CD14-positive monocyte (primary cell): ENCODE results near the gene IRX1. TPM values are rescaled to one million over a fixed set of nuclear protein-coding genes. Genes with fewer than 3 reads are reported as not detected.

Experiments used
- DNase-seq, 3 donors: peaks; one replicate each; pipeline ENCODE4 v3.0.0-alpha.2; 2011 to 2022
- H2AFZ ChIP-seq: 2 replicates; pipeline ENCODE4 v1.6.0; 2012; ENCODE audit warnings: mild to moderate bottlenecking, low read depth, low read length, inconsistent platforms; ENCODE audit not compliant: insufficient read depth, poor library complexity, severe bottlenecking
- H3K27ac ChIP-seq, 2 donors: 1 replicate in 1 of 2; 2 replicates in 1 of 2; pipeline ENCODE4 v1.5.1; 2012 to 2013; ENCODE audit warnings: low read length in 2 of 2, control low read depth in 1 of 2, inconsistent platforms in 1 of 2, low read depth in 1 of 2, mild to moderate bottlenecking in 1 of 2
- H3K27me3 ChIP-seq, 2 donors: one replicate each; pipeline versions ENCODE4 v1.6.0 to v1.6.1; 2011 to 2013; ENCODE audit warnings: low read length in 2 of 2; ENCODE audit not compliant: control insufficient read depth in 2 of 2, insufficient read depth in 2 of 2
- H3K36me3 ChIP-seq, 2 donors: replicated peaks in 1 of 2; 1 replicate in 1 of 2; 2 replicates in 1 of 2; pipeline versions ENCODE4 v1.5.1 to v1.6.1; 2012 to 2013; ENCODE audit warnings: low read length in 2 of 2, control low read depth in 1 of 2, inconsistent platforms in 1 of 2, mild to moderate bottlenecking in 1 of 2; ENCODE audit not compliant: insufficient read depth in 2 of 2, control insufficient read depth in 1 of 2
- H3K4me1 ChIP-seq, 2 donors: 1 replicate in 1 of 2; 2 replicates in 1 of 2; pipeline versions ENCODE4 v1.5.1 to v1.6.1; 2012 to 2013; ENCODE audit warnings: low read length in 2 of 2, control low read depth in 1 of 2, inconsistent platforms in 1 of 2, mild to moderate bottlenecking in 1 of 2, moderate library complexity in 1 of 2; ENCODE audit not compliant: insufficient read depth in 2 of 2, control insufficient read depth in 1 of 2
- H3K4me2 ChIP-seq: replicated peaks from 2 replicates; pipeline ENCODE3; 2012; ENCODE audit warnings: low read length, moderate library complexity, mild to moderate bottlenecking; ENCODE audit not compliant: poor library complexity, severe bottlenecking; ENCODE audit errors: extremely low read depth
- H3K4me3 ChIP-seq, 3 experiments: fragments of 200-600 bp in 1 of 3; sonication (generic) in 1 of 3; replicated peaks in 1 of 3; 1 replicate in 2 of 3; 2 replicates in 1 of 3; pipeline ENCODE4 v1.5.1; 2011 to 2013; ENCODE audit warnings: low read length in 3 of 3, mild to moderate bottlenecking in 3 of 3, control low read depth in 2 of 3, low read depth in 2 of 3, inconsistent platforms in 1 of 3, moderate library complexity in 1 of 3
- H3K79me2 ChIP-seq: 2 replicates; pipeline ENCODE4 v1.6.0; 2012; ENCODE audit warnings: mild to moderate bottlenecking, control low read depth, inconsistent platforms, low read length, moderate library complexity; ENCODE audit not compliant: insufficient read depth
- H3K9ac ChIP-seq: 2 replicates; pipeline ENCODE4 v1.6.0; 2017; ENCODE audit warnings: low read length, mild to moderate bottlenecking; ENCODE audit not compliant: insufficient read depth, poor library complexity, severe bottlenecking
- H3K9me3 ChIP-seq, 2 donors: replicated peaks in 1 of 2; 1 replicate in 1 of 2; 2 replicates in 1 of 2; pipeline versions ENCODE4 v1.5.1 to v1.6.1; 2012 to 2013; ENCODE audit warnings: low read length in 2 of 2, control low read depth in 1 of 2; ENCODE audit not compliant: control insufficient read depth in 1 of 2, insufficient read depth in 1 of 2
- H4K20me1 ChIP-seq: 2 replicates; pipeline ENCODE4 v1.6.0; 2012; ENCODE audit warnings: mild to moderate bottlenecking, low read length, control low read depth, moderate library complexity; ENCODE audit not compliant: insufficient read depth
- H3K27ac Mint-ChIP-seq, 7 donors: one replicate each; pipeline ENCODE4 v1.8.0; 2020; ENCODE audit warnings: mild to moderate bottlenecking in 7 of 7, mixed read lengths in 7 of 7, moderate library complexity in 6 of 7, inconsistent platforms in 2 of 7
- H3K27me3 Mint-ChIP-seq, 3 donors: one replicate each; pipeline ENCODE4 v1.8.0; 2021 to 2022; ENCODE audit warnings: low read depth in 3 of 3, mild to moderate bottlenecking in 3 of 3, mixed read lengths in 3 of 3, moderate library complexity in 3 of 3, inconsistent platforms in 1 of 3
- H3K36me3 Mint-ChIP-seq, 2 donors: one replicate each; pipeline ENCODE4 v1.8.0; 2020; ENCODE audit warnings: mixed read lengths in 2 of 2, inconsistent platforms in 1 of 2, mild to moderate bottlenecking in 1 of 2
- H3K4me1 Mint-ChIP-seq: one replicate; pipeline ENCODE4 v1.8.0; 2020; ENCODE audit warnings: mild to moderate bottlenecking, mixed read lengths
- H3K4me3 Mint-ChIP-seq, 2 donors: one replicate each; pipeline ENCODE4 v1.8.0; 2020; ENCODE audit warnings: mild to moderate bottlenecking in 2 of 2, mixed read lengths in 2 of 2, moderate library complexity in 1 of 2
- H3K9me3 Mint-ChIP-seq, 7 donors: one replicate each; pipeline ENCODE4 v1.8.0; 2020 to 2022; ENCODE audit warnings: mixed read lengths in 7 of 7, mild to moderate bottlenecking in 6 of 7, moderate library complexity in 6 of 7, inconsistent platforms in 2 of 7
- WGBS: methylation state at CpG from one replicate; pipeline ENCODE4 v1.1.5; 2013; ENCODE audit warnings: missing lambda C conversion rate; ENCODE audit not compliant: insufficient coverage; 5-methylcytosine and 5-hydroxymethylcytosine counted together
- intact Hi-C, 2 donors: fragments of 100-400 bp; cut with micrococcal nuclease; formaldehyde crosslinking; loops; one replicate each; pipeline versions ENCODE4 v1.15.0 to v1.15.1; 2023
- polyA plus RNA-seq, 3 donors: library from polyadenylated mRNA; depleted of rRNA in 1 of 3; unstranded in 2 of 3; stranded (reverse) in 1 of 3; fragments of 300-500 nt in 2 of 3; fragments of >200 nt in 1 of 3; fragmentation: Illumina TruSeq in 2 of 3; gene quantifications; 1 replicate in 2 of 3; 2 replicates in 1 of 3; pipeline ENCODE4 v1.2.3, GENCODE V29; 2012 to 2021
- TF ChIP-seq, protein P1 (sequence below): fragments of 200-600 bp; IDR thresholded peaks from one replicate; pipeline ENCODE4 v1.8.0; 2022; ENCODE audit warnings: antibody characterized with exemption, mild to moderate bottlenecking

Gene IRX1
- polyA plus RNA-seq, 3 donors, result not detected

DNA sequence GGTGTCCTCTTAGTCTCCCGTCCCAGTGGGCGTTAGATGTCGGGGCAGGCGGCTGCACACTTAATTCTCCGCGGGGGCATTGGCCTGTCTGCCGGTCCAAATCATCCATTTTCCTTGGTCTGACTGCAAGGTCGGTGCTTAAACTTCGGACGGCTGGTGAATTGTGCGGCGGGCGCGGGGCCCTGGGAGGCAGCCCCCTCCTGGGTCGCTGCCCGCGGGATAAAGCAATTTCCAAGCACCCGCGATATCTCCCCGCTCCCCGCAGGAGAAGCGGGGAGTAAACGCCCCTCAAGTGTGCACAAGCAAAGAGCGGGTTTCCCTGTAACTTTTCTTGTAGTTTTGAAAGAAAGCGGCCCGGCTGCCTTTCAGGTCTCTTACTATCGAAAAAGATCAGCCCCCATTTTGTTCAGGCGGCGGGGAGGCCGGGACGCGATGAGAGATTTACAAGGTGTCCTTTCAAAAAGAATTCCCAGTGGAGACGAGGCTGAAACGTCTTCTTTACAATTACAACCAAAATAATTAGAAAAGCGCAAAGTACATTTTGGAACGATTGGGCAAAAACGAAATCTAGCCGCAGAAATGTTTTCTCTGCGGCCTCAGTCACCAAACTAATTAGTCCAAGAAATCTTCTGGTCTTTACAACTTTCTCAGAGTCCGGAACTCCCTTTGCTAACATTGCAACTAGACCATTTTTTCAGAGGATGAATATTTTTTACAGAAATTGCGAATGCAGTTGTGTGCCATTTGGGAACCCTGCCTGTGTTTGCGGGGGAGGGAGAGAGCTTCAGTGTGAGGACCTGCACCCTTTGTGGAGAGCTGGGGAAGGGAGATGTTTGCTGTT lies 1.8 kb downstream of the IRX1 start:
- Mint-ChIP-seq H3K4me3 (peak overlapping the region in 1 of 2 donors; percentile 87), H3K36me3 (peaks cover 4 to 7% of the 10 kb centered on the region in 2 donors), H3K27ac (no peak overlapping the region), H3K4me1 (no peaks in the 10 kb centered on the region), H3K27me3 (peaks cover 84 to 95% (median 91%) of the 10 kb centered on the region in 3 donors), H3K9me3 (peaks cover 0 to 31% (median 8%) of the 10 kb centered on the region in 7 donors)
- Histone ChIP-seq H3K27ac (no peak overlapping the region), H3K4me3 (no peak overlapping the region), H3K4me1 (no peaks in the 10 kb centered on the region), H3K4me2 (no peak overlapping the region), H3K36me3 (no peaks in the 10 kb centered on the region), H2AFZ (no peak overlapping the region), H3K79me2 (no peaks in the 10 kb centered on the region), H4K20me1 (no peaks in the 10 kb centered on the region), H3K27me3 (peaks cover 67 to 91% of the 10 kb centered on the region in 2 donors), H3K9me3 (peaks cover 0 to 56% of the 10 kb centered on the region in 2 donors), H3K9ac (no peak overlapping the region)
- 11% methylated on average over 37 of the region's 42 CpGs for WGBS
- intact Hi-C loops, result no loop called here
- TF ChIP-seq, protein P1, sequence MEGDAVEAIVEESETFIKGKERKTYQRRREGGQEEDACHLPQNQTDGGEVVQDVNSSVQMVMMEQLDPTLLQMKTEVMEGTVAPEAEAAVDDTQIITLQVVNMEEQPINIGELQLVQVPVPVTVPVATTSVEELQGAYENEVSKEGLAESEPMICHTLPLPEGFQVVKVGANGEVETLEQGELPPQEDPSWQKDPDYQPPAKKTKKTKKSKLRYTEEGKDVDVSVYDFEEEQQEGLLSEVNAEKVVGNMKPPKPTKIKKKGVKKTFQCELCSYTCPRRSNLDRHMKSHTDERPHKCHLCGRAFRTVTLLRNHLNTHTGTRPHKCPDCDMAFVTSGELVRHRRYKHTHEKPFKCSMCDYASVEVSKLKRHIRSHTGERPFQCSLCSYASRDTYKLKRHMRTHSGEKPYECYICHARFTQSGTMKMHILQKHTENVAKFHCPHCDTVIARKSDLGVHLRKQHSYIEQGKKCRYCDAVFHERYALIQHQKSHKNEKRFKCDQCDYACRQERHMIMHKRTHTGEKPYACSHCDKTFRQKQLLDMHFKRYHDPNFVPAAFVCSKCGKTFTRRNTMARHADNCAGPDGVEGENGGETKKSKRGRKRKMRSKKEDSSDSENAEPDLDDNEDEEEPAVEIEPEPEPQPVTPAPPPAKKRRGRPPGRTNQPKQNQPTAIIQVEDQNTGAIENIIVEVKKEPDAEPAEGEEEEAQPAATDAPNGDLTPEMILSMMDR, result no peak
- DNase-seq, result no peak

DNA sequence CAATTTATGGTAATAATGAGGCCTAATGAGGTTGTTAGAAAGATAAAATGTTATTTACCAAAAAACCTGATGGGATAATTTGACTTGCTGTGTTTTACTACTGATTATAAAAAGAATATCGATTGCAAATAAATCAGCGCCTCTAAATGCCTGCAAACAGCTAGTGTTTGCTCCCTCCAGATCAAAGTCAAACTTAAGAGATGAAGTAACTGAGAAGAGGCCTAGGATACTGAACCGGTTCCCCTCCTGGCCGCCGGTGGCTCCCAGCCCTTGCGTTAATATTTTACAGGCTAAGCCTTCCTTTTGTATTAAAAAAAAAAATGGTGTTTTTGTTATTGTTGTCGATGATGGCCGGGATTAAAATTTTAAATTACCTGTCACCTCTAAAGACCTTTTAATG lies 2.6 kb downstream of the IRX1 start:
- Histone ChIP-seq H2AFZ (no peak overlapping the region), H4K20me1 (no peaks in the 10 kb centered on the region), H3K9ac (no peak overlapping the region), H3K4me2 (no peak overlapping the region), H3K9me3 (peaks cover 0 to 49% of the 10 kb centered on the region in 2 donors), H3K36me3 (no peaks in the 10 kb centered on the region), H3K4me1 (no peaks in the 10 kb centered on the region), H3K27ac (no peak overlapping the region), H3K27me3 (peaks cover 59 to 91% of the 10 kb centered on the region in 2 donors), H3K79me2 (no peaks in the 10 kb centered on the region), H3K4me3 (no peak overlapping the region)
- H3K27ac Mint-ChIP-seq, result no peak overlapping the region
- H3K36me3 Mint-ChIP-seq, result peaks cover 4 to 7% of the 10 kb centered on the region in 2 donors
- WGBS, result no CpG with 5 or more reads among the region's 8 CpGs
- H3K27me3 Mint-ChIP-seq, result peaks cover 84 to 95% (median 91%) of the 10 kb centered on the region in 3 donors
- TF ChIP-seq, protein P1, result no peak
- no peaks in the 10 kb centered on the region for H3K4me1 Mint-ChIP-seq
- H3K4me3 Mint-ChIP-seq, result peak overlapping the region in 1 of 2 donors; percentile 87
- H3K9me3 Mint-ChIP-seq, result peaks cover 0 to 31% (median 12%) of the 10 kb centered on the region in 7 donors
- intact Hi-C loops, result no loop called here
- DNase-seq, result no peak
